Hypothalamus (tissue), 51 donors: ENCODE data around the gene PRKAA1.

ENCODE experiments used
- DNase-seq, 51 donors: peaks; one replicate each; lab custom pipeline; 2025; lab: John Stamatoyannopoulos, UW

PRKAA1 gene

GRCh38 chr5:40781843-40782409, 16.2 kb downstream of the PRKAA1 start:
- DNase-seq: no peak

GRCh38 chr5:40780858-40781257, 17.3 kb downstream of the PRKAA1 start:
- no peak for DNase-seq

- no peak for DNase-seq
These were observed 18.0 kb downstream of the PRKAA1 start for GRCh38 chr5:40780199-40780598.

- no peak for DNase-seq
These were observed 18.6 kb downstream of the PRKAA1 start for GRCh38 chr5:40779561-40779960.

- DNase-seq: no peak
These were observed 20.0 kb downstream of the PRKAA1 start for GRCh38 chr5:40778133-40778532.

GRCh38 chr5:40776658-40776977, 21.6 kb downstream of the PRKAA1 start:
- DNase-seq: no peak

GRCh38 chr5:40775846-40776657, 22.1 kb downstream of the PRKAA1 start:
- no peak for DNase-seq

- no peak for DNase-seq
These were observed 22.9 kb downstream of the PRKAA1 start for GRCh38 chr5:40775085-40775845.

GRCh38 chr5:40774623-40775022, 23.6 kb downstream of the PRKAA1 start:
- no peak for DNase-seq

GRCh38 chr5:40770764-40771163, 27.4 kb downstream of the PRKAA1 start:
- no peak for DNase-seq

- DNase-seq: no peak
These were observed 35.5 kb downstream of the PRKAA1 start for GRCh38 chr5:40762705-40763104.

- no peak for DNase-seq
These were observed 40.8 kb downstream of the PRKAA1 start for GRCh38 chr5:40757400-40757799.

GRCh38 chr5:40755407-40756365, 42.5 kb downstream of the PRKAA1 start, which contains the start of gene TTC33:
TTC33 (minus strand) TSS chr5:40755961; CDS start chr5:40747018, 8,943 bp downstream.
- DNase-seq: peak; percentile 66 to 96 (median 91)

- peak in 40 of 51 donors; percentile 7 to 84 (median 43) for DNase-seq
These were observed 43.1 kb downstream of the PRKAA1 start for GRCh38 chr5:40755093-40755406.

GRCh38 chr5:40754381-40755092, 43.6 kb downstream of the PRKAA1 start:
- DNase-seq: no peak

- no peak for DNase-seq
These were observed 51.5 kb downstream of the PRKAA1 start for GRCh38 chr5:40746703-40747102.

GRCh38 chr5:40743771-40744170, 54.4 kb downstream of the PRKAA1 start:
- DNase-seq: no peak

GRCh38 chr5:40738502-40738901, 59.7 kb downstream of the PRKAA1 start:
- DNase-seq: no peak

- peak in 3 of 51 donors; percentile 1 to 47 (median 19) for DNase-seq
These were observed 61.9 kb downstream of the PRKAA1 start for GRCh38 chr5:40736103-40736875.
